ENCODE data around the gene ANKRD52. TPM values are rescaled to one million over a fixed set of nuclear protein-coding genes. Genes with fewer than 3 reads are reported as not detected.

ANKRD52 gene
- total and polyA plus RNA-seq, 10 of the 15 experiments (the other 5 are each of a cell fraction or from before 2014, with no cell fraction given): 0.90 to 55.3 (median 16.1) TPM

DNA sequence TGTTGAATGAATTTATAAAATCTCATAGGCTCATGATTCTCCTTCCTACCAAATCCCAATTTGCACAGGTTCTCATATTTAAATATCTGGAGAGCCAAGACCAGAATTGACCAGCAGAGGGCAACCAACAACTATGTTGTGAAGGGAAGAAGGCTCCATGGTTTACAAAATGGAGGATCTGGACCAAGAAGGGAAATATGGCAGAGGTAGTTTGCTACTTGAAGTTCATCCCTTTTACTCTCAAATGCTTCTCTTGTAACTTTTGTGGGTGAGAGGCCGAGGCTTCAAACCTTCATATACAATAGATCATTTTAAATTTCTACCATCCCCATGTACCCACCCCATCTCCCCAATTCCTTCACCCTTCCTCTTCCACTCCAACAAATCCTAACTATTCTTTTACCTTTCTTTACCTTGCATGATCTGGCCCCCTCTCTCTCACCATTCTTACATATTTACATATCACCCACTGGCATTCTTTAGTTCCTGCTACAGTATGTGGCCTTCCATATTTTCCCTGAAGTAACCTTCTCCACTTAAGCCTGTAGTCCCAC, 65.1 kb downstream of the ANKRD52 start (continued):
- peak; percentile 65 to 85 (median 83) for TF ChIP-seq CTCF (IDR thresholded peaks at IDR 0.05 in 2 of 3, conservative IDR thresholded peaks at IDR 0.05 in 1 of 3; ENCODE audit: control insufficient read depth in 2 of 3, extremely low read depth in 1 of 3, insufficient read depth in 1 of 3, low read depth in 3 of 3, low read length in 3 of 3)
- no peak for TF ChIP-seq ASH2L (IDR thresholded peaks at IDR 0.05; ENCODE audit: borderline replicate concordance, low read depth)
- TF ChIP-seq POU2F2 (IDR thresholded peaks at IDR 0.05; ENCODE audit: borderline replicate concordance, low read depth, low read length): peak; percentile 62; the same call in 1 of the 3 replicates
- no peak for TF ChIP-seq GATAD2B (conservative IDR thresholded peaks at IDR 0.05; ENCODE audit: low read depth)
- TF ChIP-seq SKIL (IDR thresholded peaks at IDR 0.05; ENCODE audit: low read depth, poor library complexity, severe bottlenecking): peak; percentile 38
- TF ChIP-seq CBFB (IDR thresholded peaks at IDR 0.05; ENCODE audit: low read depth): no peak
- TF ChIP-seq BACH1 (IDR thresholded peaks at IDR 0.05; ENCODE audit: borderline replicate concordance): no peak
- TF ChIP-seq YY1 (IDR thresholded peaks at IDR 0.05; ENCODE audit: low read depth, low read length): peak; percentile 96
- TF ChIP-seq ATF2 (IDR thresholded peaks at IDR 0.05; ENCODE audit: low read length): no peak

Measured in GM12878 (cell line).